HG02588 (cell line): ENCODE data around the gene CLNK.

Experiments
- ATAC-seq: cut with Tn5 transposase; IDR thresholded peaks from one replicate; pipeline ENCODE4 v1.9.1; 2021; ENCODE audit warnings: mild to moderate bottlenecking, moderate library complexity; ENCODE audit not compliant: unreplicated experiment

Gene CLNK

GRCh38 chr4:10684631-10685030, at the start of gene CLNK:
TSS of gene CLNK (minus strand) at chr4:10684768. CDS start at chr4:10667869, 16,899 bp downstream.
- peak; percentile 80 for ATAC-seq

- ATAC-seq, result no peak
Measured at GRCh38 chr4:10733481-10734062, 49.0 kb upstream of the CLNK start.

- no peak for ATAC-seq
Measured at GRCh38 chr4:10732914-10733415, 48.4 kb upstream of the CLNK start.

GRCh38 chr4:10732235-10732913, 47.8 kb upstream of the CLNK start:
- ATAC-seq, result peak; percentile 22

- ATAC-seq, result no peak
Measured at GRCh38 chr4:10731690-10732089, 47.1 kb upstream of the CLNK start.

- no peak for ATAC-seq
Measured at GRCh38 chr4:10731162-10731561, 46.6 kb upstream of the CLNK start.

- ATAC-seq, result peak; percentile 67
Measured at GRCh38 chr4:10730590-10730989, 46.0 kb upstream of the CLNK start.

- peak; percentile 42 for ATAC-seq
Measured at GRCh38 chr4:10730019-10730418, 45.5 kb upstream of the CLNK start.

GRCh38 chr4:10729366-10729765, 44.8 kb upstream of the CLNK start:
- ATAC-seq, result no peak

- no peak for ATAC-seq
Measured at GRCh38 chr4:10728016-10728415, 43.4 kb upstream of the CLNK start.

GRCh38 chr4:10727140-10727880, 42.7 kb upstream of the CLNK start:
- no peak for ATAC-seq

- ATAC-seq, result peak; percentile 91
Measured at GRCh38 chr4:10722957-10723356, 38.4 kb upstream of the CLNK start.

- ATAC-seq, result no peak
Measured at GRCh38 chr4:10721616-10722015, 37.0 kb upstream of the CLNK start.

- ATAC-seq, result no peak
Measured at GRCh38 chr4:10716163-10716562, 31.6 kb upstream of the CLNK start.

GRCh38 chr4:10715696-10716095, 31.1 kb upstream of the CLNK start:
- no peak for ATAC-seq

- no peak for ATAC-seq
Measured at GRCh38 chr4:10715135-10715534, 30.6 kb upstream of the CLNK start.

GRCh38 chr4:10713591-10713990, 29.0 kb upstream of the CLNK start:
- ATAC-seq, result no peak

GRCh38 chr4:10706236-10706635, 21.7 kb upstream of the CLNK start:
- no peak for ATAC-seq

GRCh38 chr4:10704430-10704810, 19.9 kb upstream of the CLNK start:
- ATAC-seq, result no peak

GRCh38 chr4:10703766-10704429, 19.3 kb upstream of the CLNK start:
- no peak for ATAC-seq

- ATAC-seq, result no peak
Measured at GRCh38 chr4:10703156-10703555, 18.6 kb upstream of the CLNK start.
